Fibroblast of the conjunctiva (primary cell): ENCODE data around the gene SULT1B1.
A peak's percentile ranks its signal among the peaks of the same experiment; 100 is the strongest.

ENCODE experiments used
- DNase-seq: peaks from one replicate; pipeline ENCODE4 v3.0.0-alpha.2; 2010; ENCODE audit warnings: low read depth

The SULT1B1 gene

DNA sequence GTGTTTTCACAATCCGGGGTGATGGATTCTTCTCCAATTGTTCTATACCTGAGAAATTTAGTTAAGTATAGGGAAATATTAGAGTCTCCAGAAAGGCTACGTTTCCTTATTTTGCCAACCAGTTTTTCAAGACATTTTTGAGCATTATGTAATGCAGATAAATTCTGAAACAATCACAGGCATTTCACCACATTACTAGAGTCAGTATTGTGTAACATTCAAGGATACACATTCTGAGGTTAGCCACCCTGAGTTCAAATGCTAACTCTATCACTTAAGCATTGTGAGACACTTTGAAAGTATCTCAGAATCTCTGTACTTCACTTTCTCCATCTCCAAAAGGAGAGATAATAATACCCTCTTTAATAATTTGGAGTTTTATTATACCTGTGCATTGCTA, 10.6 kb downstream of the SULT1B1 start:
- no peak for DNase-seq

DNA sequence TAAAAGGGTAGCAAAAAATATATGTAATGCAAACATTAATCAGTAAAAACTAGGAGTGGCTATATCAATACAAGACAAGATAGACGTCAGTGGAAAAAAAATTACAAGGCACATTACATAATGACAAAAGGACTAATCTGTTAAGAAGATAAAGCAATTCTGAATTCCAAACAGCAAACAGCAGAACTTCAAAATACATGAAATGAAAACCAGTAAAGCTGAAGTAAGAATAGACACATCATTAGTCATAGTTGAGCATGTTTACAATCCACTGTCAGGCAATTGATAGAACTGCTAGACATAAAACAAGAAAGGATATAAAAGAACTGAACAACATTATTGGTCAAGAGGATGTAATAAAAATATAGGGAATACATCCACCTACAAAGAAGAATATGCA, 12.2 kb downstream of the SULT1B1 start:
- no peak for DNase-seq

DNA sequence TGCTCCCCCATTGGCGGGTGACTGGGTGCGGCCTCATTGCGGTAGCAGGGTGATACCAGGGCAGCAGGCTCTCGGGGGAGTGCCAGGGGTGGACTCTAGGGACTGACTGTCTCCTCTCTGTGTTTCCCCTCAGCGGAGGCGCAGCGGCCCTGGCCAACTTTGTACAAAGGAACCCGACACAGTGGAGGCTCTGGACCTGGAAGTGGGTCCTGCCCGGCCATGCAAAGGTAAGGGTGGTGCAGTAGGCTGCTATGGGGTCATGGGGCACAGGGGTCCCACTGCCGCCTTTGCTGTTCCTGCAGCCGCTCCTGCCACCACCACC, 16.3 kb downstream of the SULT1B1 start:
- no peak for DNase-seq

- DNase-seq, result no peak
Measured at GRCh38 chr4:69743476-69744156, 16.8 kb downstream of the SULT1B1 start.

GRCh38 chr4:69742596-69742995, 17.8 kb downstream of the SULT1B1 start:
- DNase-seq, result no peak

DNA sequence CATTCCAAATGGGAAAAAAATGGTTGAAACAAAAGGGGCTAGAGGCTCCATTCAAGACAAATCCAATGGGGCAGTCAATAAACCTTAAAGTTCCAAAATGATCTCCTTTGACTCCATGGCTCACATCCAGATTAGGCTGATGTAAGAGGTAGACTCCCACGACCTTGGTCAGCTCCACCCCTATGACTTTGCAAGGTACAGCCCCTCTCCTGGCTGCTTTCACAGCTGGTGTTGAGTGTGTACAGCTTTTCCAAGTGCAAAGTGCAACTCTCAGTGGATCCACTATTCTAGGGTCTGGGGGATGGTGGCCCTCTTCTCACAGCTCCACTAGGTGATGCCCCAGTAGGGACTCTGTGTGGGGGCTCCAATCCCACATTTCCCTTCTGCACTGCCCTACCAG, 21.5 kb downstream of the SULT1B1 start:
- no peak for DNase-seq

- no peak for DNase-seq
Measured at GRCh38 chr4:69735119-69735518, 25.3 kb downstream of the SULT1B1 start.

- no peak for DNase-seq
Measured at GRCh38 chr4:69731847-69732246, 28.6 kb downstream of the SULT1B1 start.

GRCh38 chr4:69731241-69731640, 29.2 kb downstream of the SULT1B1 start:
- DNase-seq, result peak; percentile 91

- no peak for DNase-seq
Measured at GRCh38 chr4:69730002-69730401, 30.4 kb downstream of the SULT1B1 start.

DNA sequence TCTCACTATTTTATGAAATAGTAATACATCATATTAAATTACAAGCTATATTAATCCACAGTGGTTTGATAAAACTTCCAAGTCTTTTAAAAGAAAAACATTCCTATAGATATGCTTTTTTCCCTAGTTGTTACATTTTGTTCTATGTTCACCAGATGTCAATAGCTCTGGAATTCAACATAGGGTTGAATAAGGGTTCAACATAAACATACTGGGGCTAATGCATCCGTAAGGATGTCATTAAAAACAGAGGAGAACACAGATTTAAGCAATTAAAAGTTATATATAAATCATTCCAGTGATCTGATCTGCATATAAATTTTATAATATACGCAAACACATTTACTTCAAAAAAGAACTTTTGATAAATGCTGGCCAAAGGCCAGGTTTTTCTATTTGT, 32.5 kb downstream of the SULT1B1 start:
- DNase-seq, result peak; percentile 43

GRCh38 chr4:69727426-69727825, 33.0 kb downstream of the SULT1B1 start:
- DNase-seq, result no peak

DNA sequence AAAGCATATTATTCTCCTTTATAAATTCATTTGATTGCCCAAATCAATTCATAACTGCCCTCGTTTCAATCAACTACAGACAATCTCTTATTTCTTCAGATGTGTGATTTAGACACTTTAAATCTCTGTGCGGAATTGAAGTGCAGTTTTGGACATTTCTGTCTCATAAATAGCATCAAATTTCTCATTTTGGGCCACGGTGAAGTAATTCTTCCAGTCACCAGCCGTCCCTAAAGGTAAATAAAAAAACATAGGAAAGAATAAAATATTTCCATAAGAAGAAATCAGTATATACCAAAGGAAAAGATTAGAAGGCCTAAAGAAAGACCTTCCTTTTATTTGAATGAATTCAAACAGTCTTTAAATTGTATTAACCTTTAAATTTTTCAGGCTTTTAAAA, 33.4 kb downstream of the SULT1B1 start:
- no peak for DNase-seq

- no peak for DNase-seq
Measured at GRCh38 chr4:69718396-69719271, 41.8 kb downstream of the SULT1B1 start.

DNA sequence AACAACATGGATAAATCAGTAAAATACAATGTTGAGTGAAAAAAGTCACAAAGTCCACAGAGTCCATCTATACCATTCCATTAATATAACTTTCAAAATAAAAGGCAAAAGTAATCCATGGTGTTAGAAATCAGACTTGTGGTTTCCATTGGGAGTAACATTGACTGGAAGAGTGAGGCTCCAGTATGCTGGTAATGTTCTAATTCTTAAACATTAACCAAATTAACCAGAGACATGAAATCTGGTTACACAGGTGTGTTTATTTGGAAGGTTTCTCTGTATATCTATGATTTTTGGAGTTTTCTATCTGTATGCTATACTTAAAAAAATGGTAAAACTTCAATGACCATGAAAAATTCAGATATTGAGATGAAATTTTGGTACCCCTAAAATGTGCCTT, 42.6 kb downstream of the SULT1B1 start:
- DNase-seq, result no peak

DNA sequence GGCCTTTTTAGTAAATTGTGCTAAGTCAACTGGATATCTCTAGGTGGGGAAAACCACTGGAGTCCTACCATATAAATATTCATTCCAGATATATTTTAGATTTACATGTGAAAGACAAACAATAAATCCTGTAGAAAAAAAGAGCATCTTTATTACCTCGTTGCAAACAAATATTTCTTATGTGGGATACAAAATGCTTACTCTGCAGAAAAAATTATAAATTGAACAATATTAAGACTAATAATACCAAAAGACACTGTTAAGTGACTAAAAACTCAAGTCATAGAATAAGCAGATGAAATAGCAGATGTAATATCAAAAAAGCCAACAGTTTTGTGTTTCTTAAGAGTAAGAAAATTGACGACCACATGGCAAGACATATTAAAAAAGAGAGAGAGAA, 43.8 kb downstream of the SULT1B1 start:
- DNase-seq, result no peak

DNA sequence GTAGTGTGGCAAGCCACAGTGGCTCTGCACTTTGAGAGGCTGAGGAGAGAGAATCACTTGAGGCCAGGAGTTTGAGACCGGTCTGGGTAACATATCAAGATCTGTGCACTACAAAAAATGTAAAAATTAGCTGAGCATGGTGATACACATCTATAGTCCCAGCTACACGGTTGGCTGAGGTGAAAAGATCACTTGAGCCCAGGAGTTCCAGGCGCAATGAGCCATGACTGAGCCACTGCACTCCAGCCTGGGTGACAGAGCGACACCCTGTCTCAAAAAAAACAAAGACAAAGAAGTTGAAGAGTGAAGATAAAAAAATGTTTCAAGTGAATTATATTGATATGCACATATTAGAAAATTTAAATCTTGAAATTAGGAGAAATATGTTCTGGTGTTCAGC, 46.3 kb downstream of the SULT1B1 start:
- no peak for DNase-seq

- DNase-seq, result peak; percentile 63
Measured at GRCh38 chr4:69713593-69713992, 46.8 kb downstream of the SULT1B1 start.

- no peak for DNase-seq
Measured at GRCh38 chr4:69710580-69710979, 49.8 kb downstream of the SULT1B1 start.

GRCh38 chr4:69708211-69708610, 52.2 kb downstream of the SULT1B1 start:
- no peak for DNase-seq

DNA sequence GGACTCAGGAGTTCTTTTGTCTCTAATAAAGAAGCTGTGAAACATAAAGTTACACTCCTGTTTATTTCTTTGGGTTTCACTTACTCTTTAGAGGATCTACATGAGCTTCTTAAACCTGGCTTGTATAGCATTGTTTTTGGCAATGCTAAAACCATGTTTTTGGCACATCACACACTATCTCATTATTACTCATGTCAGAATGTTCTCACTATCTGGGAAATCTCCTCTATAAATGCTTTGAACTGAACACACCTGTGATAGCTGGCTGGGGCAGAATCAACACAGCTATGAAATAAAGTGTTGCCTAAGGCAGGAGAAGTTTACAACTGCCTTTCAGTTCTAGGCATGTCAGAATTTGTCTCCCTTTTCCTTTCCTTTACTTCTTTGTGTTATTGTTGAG, 52.6 kb downstream of the SULT1B1 start:
- DNase-seq, result no peak

GRCh38 chr4:69702201-69702600, 58.2 kb downstream of the SULT1B1 start:
- no peak for DNase-seq

- no peak for DNase-seq
Measured at GRCh38 chr4:69701696-69702095, 58.7 kb downstream of the SULT1B1 start.
